HG03108 (cell line): Measurements from ENCODE around the gene DXO.
"Not testable (repeated sequence)": the region's sequence is repeated elsewhere in the genome, so short reads cannot be mapped to it uniquely, and the experiment has no call there.

Experiments
- ATAC-seq: cut with Tn5 transposase; IDR thresholded peaks from one replicate; pipeline ENCODE4 v1.9.1; 2021; ENCODE audit warnings: moderate library complexity; ENCODE audit not compliant: unreplicated experiment

DXO gene

GRCh38 chr6:31980195-31980876 is 8.4 kb upstream of the DXO start:
- not testable (repeated sequence) for ATAC-seq

- no peak for ATAC-seq
Measured at GRCh38 chr6:31979238-31979898, 7.4 kb upstream of the DXO start.

- ATAC-seq = no peak
Measured at GRCh38 chr6:31978831-31979230, 6.9 kb upstream of the DXO start.

DNA sequence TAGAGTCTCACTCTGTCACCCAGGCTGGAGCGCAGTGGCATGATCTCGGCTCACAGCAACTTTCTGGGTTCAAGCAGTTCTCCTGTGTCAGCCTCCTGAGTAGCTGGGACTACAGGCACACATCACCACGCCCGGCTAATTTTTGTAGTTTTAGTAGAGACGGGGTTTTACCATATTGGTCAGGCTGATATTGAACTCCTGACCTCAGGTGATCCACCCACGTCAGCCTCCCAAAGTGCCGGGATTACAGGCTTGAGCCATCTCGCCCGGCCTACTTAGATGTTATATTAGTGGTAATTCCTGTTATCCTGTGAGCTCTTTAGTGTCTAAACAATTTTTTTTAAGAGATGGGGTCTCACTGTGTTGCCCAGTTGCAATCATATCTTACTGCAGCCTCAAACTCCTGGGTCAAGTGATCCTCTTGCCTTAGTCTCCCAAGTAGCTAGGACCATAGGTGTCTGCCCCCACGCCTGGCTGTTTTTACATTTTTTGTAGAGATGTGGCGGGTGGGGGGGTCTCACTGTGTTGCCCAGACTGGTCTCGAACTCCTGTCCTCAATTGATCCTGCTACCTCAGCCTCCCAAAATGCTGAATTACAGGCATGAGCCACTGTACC is 6.0 kb upstream of the DXO start:
- no peak for ATAC-seq

DNA sequence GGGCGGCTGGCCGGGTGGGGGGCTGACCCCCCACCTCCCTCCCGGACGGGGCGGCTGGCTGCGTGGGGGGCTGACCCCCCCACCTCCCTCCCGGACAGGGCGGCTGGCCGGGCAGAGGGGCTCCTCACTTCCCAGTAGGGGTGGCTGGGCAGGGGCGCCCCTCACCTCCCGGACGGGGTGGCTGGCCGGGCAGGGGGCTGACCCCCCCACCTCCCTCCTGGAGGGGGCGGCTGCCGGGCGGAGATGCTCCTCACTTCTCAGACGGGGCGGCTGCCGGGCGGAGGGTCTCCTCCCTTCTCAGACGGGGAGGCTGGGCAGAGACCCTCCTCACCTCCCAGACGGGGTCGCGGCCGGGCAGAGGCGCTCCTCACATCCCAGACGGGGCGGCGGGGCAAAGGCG is 4.1 kb upstream of the DXO start:
- ATAC-seq = not testable (repeated sequence)

DNA sequence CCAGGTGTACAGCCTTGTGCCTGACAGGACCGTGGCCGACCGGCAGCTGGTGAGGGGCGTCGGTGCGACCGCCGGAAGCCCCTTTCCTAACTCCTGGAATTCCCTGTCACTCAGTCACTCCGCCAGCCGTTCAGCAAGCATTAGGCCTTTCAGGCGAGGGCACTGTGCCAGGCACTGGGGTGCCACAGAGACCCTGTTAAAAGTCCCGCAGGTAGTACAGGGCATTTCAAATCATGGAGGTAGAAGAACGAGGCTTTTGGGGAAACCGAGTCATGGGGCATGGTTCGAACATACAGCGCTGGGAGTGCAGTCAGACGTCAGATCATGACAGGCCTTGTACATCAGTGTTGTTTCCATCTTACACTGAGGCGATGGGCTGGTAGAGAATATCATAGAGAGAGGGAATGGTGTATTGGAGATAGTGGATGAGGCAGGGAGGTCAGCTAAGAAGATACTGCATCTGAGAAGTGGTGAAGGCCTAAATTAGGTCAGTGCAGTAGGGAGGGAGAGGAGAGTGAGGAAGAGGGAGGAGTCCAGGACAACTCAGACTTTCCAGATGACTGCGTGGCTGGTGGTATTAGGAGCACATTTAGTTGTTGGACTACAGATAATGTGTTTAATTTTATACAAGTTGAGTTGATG is 892 bp upstream of the DXO start:
- ATAC-seq = no peak

GRCh38 chr6:31971279-31971992 is 502 bp downstream of the DXO start:
- ATAC-seq = no peak

- no peak for ATAC-seq
Measured at GRCh38 chr6:31970604-31971271, 1.2 kb downstream of the DXO start.

GRCh38 chr6:31969712-31970603 is 2.0 kb downstream of the DXO start:
- no peak for ATAC-seq

DNA sequence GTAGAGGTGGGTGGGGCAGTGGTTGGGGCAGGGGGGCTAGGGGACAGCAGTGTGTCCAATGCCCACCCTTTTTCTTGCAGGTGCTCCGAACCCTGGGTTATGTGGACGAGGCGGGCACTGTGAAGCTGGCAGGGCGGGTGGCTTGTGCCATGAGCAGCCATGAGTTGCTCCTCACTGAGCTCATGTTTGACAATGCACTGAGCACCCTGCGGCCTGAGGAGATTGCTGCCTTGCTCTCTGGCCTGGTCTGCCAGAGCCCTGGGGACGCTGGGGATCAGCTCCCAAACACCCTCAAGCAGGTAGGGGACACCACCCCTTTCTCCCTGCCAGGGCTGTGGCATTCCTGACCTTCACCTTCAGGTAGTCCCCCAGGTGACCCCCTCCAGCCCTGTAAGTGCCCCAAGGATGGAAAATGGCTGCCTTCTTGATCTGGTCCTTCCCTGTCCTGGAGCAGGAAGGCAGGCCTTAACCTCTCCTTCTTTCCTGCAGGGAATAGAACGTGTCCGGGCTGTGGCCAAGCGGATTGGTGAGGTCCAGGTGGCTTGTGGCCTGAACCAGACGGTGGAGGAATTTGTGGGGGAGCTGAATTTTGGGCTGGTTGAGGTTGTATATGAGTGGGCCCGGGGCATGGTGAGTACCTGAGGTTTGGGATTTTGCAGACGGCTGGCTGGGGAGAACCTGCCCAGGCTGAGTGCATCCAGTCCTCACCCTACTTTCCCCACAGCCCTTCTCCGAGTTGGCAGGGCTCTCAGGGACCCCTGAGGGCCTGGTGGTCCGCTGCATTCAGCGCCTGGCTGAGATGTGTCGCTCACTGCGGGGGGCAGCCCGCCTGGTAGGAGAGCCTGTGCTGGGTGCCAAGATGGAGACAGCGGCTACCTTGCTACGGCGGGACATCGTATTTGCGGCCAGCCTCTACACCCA is 2.9 kb downstream of the DXO start:
- no peak for ATAC-seq

- no peak for ATAC-seq
Measured at GRCh38 chr6:31968326-31968725, 3.6 kb downstream of the DXO start.

DNA sequence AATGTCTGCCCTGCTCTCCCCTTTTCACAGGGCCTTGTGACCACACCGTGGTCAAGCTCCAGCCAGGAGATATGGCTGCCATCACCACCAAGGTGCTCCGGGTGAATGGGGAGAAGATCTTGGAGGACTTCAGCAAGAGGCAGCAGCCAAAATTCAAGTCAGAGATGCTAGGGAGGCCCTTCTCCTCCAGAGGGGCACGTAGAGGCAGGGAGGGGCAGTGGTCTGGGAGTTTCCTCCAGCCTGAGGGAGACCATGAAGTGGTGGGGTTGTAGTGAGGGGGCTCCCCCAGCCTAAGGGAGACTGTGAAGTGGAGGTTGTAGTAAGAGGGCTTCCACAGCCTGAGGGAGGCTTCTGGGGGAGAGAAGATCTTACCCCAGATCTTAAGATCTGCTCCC is 4.0 kb downstream of the DXO start:
- no peak for ATAC-seq

DNA sequence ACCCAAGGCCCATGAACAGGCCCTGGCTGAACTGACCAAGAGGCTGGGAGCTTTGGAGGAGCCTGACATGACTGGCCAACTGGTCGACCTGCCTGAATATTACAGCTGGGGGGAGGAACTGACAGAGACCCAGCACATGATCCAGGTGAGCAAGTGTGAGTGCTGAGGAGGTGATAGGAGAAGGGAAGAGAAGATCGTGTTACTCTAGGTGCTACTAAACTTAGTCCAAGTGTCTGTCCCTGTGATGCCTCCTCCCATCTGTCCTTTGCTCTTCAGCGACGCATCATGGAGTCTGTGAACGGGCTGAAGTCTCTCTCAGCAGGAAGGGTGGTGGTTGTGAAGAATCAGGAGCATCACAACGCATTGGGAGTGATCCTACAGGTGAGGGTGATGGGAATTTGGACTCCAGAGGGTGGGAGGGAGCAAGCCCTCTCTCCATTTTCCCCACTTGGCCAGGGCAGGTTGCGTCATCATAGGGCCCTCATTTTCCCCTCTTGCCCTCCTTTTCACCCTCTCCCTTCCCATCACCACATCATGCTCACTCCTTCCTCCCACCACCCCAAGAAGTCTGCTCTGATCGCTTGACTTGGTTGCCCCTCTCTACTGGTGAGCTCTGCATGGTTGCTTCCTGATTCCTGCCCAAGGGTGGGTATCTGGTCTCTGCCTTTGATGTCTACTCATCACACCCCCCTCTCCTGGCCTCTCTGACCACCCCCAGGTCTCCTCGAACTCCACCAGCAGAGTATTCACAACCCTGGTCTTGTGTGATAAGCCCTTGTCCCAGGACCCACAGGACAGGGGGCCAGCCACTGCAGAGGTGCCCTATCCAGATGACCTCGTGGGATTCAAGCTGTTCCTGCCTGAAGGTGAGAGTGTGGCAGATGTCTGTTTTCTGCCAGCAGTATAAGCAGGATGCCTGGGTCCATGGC is 4.7 kb downstream of the DXO start:
- no peak for ATAC-seq

DNA sequence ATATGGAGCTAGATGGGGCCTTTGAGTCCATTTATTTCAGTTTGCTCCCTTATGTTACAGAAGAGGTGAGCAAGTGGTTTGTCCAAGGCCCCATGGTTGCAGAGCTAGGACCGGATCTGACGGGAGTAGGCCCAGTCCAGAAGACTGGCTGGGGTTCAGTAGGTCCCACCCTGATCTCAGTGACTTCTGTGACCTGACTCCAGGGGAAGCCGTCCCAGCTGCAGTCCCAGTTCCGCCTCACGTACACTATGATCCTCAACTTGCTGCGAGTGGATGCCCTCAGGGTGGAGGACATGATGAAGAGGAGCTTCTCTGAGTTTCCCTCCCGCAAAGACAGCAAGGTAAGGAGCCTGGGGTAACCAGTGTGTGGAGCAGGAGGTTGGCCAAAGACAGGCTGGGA is 5.4 kb downstream of the DXO start:
- no peak for ATAC-seq

DNA sequence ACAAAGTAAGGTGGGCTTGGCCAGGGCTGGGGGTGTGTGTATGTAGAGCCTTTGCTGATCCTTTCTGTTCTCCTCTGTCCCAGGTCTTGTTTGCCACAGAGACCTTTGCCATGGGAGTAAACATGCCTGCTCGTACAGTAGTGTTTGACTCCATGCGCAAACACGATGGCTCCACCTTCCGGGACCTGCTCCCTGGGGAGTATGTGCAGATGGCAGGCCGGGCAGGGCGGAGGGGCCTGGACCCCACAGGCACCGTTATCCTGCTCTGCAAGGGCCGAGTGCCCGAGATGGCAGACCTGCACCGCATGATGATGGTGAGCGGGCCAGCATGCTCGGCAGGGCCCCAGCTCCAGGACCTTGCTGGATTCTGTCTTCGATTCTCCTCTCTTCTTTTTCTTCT is 6.2 kb downstream of the DXO start:
- no peak for ATAC-seq

GRCh38 chr6:31963921-31964320 is 8.0 kb downstream of the DXO start:
- no peak for ATAC-seq

DNA sequence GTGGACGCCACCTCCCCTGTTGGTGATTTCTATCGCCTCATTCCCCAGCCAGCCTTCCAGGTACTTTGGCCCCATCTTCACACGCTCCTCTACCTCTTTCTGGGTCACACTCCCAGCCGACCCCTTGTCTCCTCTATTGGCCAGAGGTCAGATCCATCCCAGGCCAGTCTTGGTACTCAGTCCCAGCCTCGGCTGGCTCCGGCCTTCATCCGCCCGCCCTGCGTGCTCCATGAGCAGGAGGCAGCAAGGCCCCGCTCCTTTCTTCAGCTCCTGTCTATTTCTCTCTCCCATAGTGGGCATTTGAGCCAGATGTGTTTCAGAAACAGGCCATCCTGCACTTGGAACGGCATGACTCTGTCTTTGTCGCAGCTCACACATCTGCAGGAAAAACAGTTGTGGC is 10.3 kb downstream of the DXO start:
- ATAC-seq = no peak
